OCI-M2 (cell line): ENCODE results near the gene TP53TG3.
"Not testable (repeated sequence)": the region's sequence is repeated elsewhere in the genome, so short reads cannot be mapped to it uniquely, and the experiment has no call there.

Source experiments
- DNase-seq: peaks from one replicate; lab custom pipeline; 2025; ENCODE audit not compliant: unreplicated experiment; lab: John Stamatoyannopoulos, UW

The TP53TG3 gene

GRCh38 chr16:32676065-32676464 lies at the start of gene TP53TG3:
TP53TG3 (minus strand) TSS chr16:32676165; CDS start chr16:32676097, 68 bp downstream.
- not testable (repeated sequence) for DNase-seq

GRCh38 chr16:32650876-32651275 lies 25.1 kb downstream of the TP53TG3 start:
- not testable (repeated sequence) for DNase-seq

- not testable (repeated sequence) for DNase-seq
Measured at GRCh38 chr16:32647562-32647961, 28.4 kb downstream of the TP53TG3 start.

GRCh38 chr16:32646780-32647179 lies 29.2 kb downstream of the TP53TG3 start:
- DNase-seq: not testable (repeated sequence)

GRCh38 chr16:32646177-32646576 lies 29.8 kb downstream of the TP53TG3 start:
- not testable (repeated sequence) for DNase-seq

- DNase-seq: not testable (repeated sequence)
Measured at GRCh38 chr16:32645278-32645908, 30.6 kb downstream of the TP53TG3 start.

GRCh38 chr16:32644715-32645114 lies 31.2 kb downstream of the TP53TG3 start:
- not testable (repeated sequence) for DNase-seq

- not testable (repeated sequence) for DNase-seq
Measured at GRCh38 chr16:32637614-32638013, 38.4 kb downstream of the TP53TG3 start.

- DNase-seq: not testable (repeated sequence)
Measured at GRCh38 chr16:32632096-32632495, 43.9 kb downstream of the TP53TG3 start.
